Measurements from ENCODE around the gene CEP72. TPM values are rescaled to one million over a fixed set of nuclear protein-coding genes. Genes with fewer than 3 reads are reported as not detected.

Gene CEP72
- total RNA-seq, 1 experiment from 2014 or later = 24.8 TPM

DNA sequence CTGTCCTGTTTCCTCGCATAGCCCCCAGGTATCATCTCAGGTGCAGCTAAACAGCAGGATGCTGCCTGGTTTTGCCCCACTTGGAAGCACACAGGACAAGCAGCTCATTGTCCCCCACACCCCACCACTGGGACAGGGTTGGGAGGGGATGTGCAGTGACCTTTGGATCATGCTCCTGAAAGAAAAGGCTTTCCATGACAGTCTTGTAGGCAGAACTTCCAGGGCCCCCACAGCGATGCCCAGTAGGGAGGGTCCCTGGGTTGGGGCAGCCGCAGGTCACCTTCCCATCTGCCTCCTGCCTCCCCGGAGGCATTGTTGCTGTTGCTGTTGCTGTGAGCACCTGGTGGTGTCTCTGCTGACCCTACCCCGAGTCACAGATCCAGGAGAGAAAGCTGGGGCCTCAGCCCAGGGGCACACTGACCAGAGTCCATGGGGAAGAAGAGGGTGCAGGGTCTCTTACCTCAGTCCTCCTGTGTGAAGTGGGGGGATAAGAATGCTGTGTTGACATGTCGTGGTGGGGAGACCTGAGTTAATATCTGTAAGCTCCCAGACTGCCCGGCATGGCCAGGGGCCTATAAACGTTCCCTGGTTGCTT is 8.5 kb downstream of the CEP72 start:
- peaks cover 38 to 76% (median 73%) of the 10 kb centered on the region in 3 experiments; a peak in 6 of 7 replicates for H3K36me3 Mint-ChIP-seq (ENCODE audit: insufficient read depth in 1 of 3, low read depth in 3 of 3)
- WGBS (ENCODE audit: extremely low coverage, insufficient read length, low lambda C conversion rate) = no CpG with 5 or more reads among the region's 8 CpGs

More for the DNA sequence above, 8.5 kb downstream of the CEP72 start:
- Histone ChIP-seq H4K91ac (ENCODE audit: insufficient read length, low read depth, low read length) (no peak overlapping the region), H3K79me1 (ENCODE audit: insufficient read depth, low read depth, low read length, poor library complexity, severe bottlenecking) (peaks cover 6% of the 10 kb centered on the region), H3K4ac (ENCODE audit: low read depth, low read length) (no peak overlapping the region), H3K23me2 (ENCODE audit: insufficient read length, low read depth, low read length, poor library complexity, severe bottlenecking) (no peaks in the 10 kb centered on the region), H3K23ac (ENCODE audit: insufficient read length, low read depth, low read length) (no peak overlapping the region), H3K14ac (ENCODE audit: insufficient read depth, low read length) (no peak overlapping the region), H4K20me1 (ENCODE audit: control insufficient read depth, insufficient read depth, insufficient read length) (no peaks in the 10 kb centered on the region), H3K18ac (ENCODE audit: insufficient read length, low read depth, low read length) (no peak overlapping the region), H2BK15ac (ENCODE audit: low read depth, low read length) (no peak overlapping the region), H3K27ac (ENCODE audit: insufficient read length, low read depth, low read length) (no peak overlapping the region), H4K8ac (replicated peaks; ENCODE audit: insufficient read length, low read depth, low read length) (no peak overlapping the region), H3K79me2 (ENCODE audit: insufficient read depth, low read length) (peaks cover 11% of the 10 kb centered on the region; the same call in 1 of the 2 replicates), H2AK5ac (ENCODE audit: insufficient read length, low read length) (no peak overlapping the region), H2BK120ac (ENCODE audit: low read depth, low read length, poor library complexity, severe bottlenecking) (no peak overlapping the region), H3K4me2 (ENCODE audit: insufficient read depth, insufficient read length, low read length) (no peak overlapping the region), H3K27me3 (ENCODE audit: insufficient read depth, low read length) (no peaks in the 10 kb centered on the region), H2BK12ac (ENCODE audit: insufficient read length, low read depth, low read length) (no peak overlapping the region), H2BK5ac (ENCODE audit: insufficient read length, low read length) (no peak overlapping the region), H3K4me1 (ENCODE audit: insufficient read depth, low read length) (no peaks in the 10 kb centered on the region), H3K56ac (ENCODE audit: insufficient read length, low read depth, low read length) (no peak overlapping the region), H2BK20ac (ENCODE audit: low read depth, low read length, poor library complexity, severe bottlenecking) (no peak overlapping the region), H3T11ph (ENCODE audit: low read length) (no peak overlapping the region), H3K9ac (ENCODE audit: extremely low read depth, insufficient read length, low read length) (no peak overlapping the region), H2AFZ (ENCODE audit: low read length) (no peak overlapping the region), H3K9me3 (ENCODE audit: control insufficient read depth, low read depth, low read length) (no peaks in the 10 kb centered on the region), H4K5ac (ENCODE audit: insufficient read length, low read depth, low read length) (no peak overlapping the region)
- DNase-seq = no peak
- H3K9me3 Mint-ChIP-seq = no peaks in the 10 kb centered on the region
- H3K27me3 Mint-ChIP-seq (ENCODE audit: low read depth) = peaks cover 1% of the 10 kb centered on the region; the same call in 1 of the 2 replicates
- H3K27ac Mint-ChIP-seq = no peak overlapping the region
- H3K4me3 Mint-ChIP-seq = no peak overlapping the region
- TF ChIP-seq CTCF (conservative IDR thresholded peaks at IDR 0.05) = no peak
- no peaks in the 10 kb centered on the region for H3K4me1 Mint-ChIP-seq

Data from H9 (cell line).